NCI-H1694 (cell line): Measurements from ENCODE around the gene ADAP1.
"Not testable (repeated sequence)": the region's sequence is repeated elsewhere in the genome, so short reads cannot be mapped to it uniquely, and the experiment has no call there.

Source experiments
- DNase-seq: peaks from one replicate; lab custom pipeline; 2025; lab: John Stamatoyannopoulos, UW

ADAP1 gene

DNA sequence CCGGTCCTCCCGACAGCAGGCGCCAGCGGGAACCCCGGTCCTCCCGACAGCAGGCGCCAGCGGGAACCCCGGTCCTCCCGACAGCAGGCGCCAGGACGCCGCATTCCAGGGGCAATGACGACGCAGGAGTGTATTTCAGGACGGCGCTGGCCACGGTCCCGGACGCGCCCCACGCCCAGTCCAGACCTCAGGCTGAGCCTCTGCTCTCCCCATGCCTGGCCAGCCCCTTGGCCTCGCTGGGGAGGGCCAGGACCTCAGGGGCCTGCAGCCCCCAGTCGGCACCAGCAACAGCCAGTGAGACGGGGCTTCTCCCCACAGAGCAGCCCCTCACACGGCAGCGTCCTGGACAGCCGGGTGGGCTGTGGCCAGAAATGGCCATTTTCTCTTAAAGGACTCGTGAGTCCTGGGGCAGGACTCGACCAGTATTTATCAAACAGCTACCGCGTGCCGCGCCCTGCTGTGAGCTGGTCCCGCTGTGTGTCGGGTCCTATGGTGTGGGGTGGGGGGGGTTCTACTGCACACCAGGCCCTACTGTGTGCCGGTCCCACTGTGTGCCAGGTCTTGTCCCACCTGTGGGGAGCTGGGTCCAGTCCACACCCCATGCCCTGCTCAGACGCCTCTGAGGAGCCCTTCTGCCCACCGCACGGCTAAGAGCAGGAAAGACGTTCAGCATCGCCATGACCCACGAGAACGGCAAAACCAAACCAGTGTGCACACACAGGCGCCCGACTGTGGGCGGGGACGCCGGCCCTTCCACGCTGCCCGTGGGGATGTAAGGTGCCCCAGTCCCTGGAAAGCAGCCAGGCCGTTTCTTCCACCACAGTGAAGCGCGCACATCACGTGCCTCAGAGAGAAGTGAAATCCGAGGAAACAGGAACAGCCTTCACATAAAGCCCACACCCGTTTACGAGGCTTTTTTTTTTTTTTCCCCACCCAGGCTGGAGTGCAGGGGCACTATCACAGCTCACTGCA, 44.8 kb downstream of the ADAP1 start:
- DNase-seq, result no peak

DNA sequence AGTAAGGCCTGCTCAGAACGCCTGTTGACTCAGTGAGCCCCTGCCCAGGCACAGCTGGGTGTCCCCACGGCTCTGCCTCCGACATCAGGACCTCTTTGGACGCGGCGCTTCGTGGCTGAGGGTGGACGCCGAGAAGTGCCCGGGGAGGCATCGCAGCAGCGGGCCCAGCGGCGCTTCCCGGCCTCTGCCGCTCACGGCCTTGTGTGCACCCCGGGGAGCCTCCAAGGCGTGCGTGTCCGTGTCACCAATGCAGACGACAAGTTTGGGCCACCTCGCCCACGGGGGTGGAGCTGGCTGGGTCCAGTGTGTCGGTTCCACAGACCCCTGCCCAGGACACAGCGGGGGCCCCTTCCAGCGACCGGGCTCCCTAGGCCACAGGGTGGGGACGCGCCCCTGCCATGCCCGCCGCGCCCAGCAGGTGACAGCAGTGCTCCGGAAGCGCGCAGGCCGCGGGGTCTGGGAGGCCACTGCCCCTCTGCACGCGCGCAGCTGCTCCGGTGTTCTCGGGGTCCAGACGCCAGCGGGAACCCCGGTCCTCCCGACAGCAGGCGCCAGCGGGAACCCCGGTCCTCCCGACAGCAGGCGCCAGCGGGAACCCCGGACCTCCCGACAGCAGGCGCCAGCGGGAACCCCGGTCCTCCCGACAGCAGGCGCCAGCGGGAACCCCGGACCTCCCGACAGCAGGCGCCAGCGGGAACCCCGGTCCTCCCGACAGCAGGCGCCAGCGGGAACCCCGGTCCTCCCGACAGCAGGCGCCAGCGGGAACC, 45.7 kb downstream of the ADAP1 start:
- not testable (repeated sequence) for DNase-seq

DNA sequence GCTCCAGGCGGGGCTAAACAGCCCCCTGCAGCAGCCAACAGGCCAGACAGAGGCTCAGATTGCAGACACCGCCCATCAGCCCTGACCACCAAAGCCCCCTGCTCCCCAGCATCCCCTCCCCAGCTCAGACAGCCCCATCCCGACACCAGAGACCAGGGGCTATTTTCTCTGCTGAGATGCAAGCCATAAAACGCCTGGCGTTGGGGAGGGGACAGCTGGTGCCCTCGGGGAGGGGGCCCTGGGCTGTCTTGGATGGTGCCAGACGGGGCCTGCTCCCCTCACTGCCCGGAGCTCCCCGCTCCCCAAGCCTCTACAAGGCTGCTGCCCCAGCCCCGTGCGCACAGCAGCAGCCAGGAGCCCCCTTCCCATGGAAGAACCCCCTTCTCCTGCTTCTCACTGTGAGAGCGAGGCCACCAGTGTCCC, 46.3 kb downstream of the ADAP1 start:
- DNase-seq, result no peak

DNA sequence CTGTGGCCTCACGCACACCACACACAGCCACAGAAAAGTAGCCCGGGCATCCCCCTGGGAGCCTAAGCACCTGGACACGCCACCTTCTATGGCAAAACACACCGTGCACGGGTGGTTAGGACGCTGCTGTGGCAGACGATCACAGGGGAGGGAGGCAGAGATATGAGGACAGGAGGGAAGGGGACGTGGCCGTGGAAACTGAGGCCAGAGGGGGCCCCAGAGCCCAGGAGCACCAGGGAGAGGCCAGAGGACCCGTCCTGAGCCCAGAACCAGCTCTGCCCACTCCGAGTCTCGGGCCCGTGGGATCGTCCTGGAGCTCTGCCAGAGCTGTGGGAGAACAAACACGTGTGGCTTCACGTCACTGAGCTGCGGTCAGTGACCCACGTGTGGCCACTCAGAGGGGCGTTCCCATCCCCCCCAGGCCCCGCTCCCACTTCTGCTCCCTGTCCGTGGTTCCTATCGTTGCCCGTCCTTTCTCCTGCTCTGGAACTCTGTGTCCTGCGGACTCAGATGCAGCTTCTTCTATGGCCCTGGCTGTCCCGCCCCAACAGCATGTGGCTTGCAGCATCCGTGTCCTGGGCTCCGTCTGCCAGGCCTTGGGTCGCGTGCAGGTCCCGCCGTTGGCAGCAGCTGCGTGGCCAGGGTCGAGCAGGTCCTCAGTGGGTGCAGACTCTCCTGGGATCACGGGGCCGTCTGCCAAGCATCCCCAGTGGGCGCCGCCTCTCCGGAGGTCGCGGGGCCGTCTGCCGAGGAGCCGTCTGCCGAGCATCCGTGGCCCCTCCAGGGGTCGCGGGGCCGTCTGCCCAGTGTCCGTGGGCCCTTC, 47.1 kb downstream of the ADAP1 start:
- no peak for DNase-seq

DNA sequence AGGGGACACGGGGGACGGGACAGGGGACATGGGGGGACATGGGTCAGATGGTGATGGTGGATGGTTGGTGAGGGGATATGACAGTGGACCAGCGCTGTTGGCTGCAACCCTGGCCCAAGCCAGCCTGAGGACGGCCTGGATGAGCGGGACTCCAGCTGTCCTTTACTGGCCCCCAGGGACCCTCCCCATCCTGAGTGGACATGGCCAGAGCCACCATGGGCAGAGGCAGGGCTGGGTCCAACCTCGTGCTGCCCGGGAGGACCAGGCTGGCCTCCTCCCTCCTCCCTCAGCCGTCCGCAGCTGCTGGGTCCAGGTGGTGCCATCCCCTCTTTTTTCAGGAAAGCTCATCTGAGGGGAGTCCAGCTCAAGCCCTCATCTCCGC, 47.7 kb downstream of the ADAP1 start:
- no peak for DNase-seq

DNA sequence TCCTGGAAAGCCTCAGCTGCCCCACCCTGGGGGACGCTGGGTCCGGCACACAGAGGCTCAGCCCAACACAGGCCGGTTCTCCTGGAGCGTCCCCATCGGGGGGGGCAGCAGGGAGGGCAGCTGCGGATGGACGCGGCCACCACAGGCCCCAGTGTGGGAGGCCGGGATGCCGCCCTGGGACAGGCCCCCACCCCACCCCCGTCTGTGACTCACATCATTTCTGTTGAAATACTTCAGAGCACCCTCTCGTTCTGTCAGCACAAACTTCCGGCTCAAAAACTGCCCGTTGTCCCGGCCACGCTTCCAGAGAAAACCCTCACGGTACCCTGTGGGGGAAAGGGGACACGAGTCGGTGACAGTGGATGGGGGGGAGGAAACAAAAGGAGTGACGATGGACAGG, 49.6 kb downstream of the ADAP1 start:
- DNase-seq, result no peak

DNA sequence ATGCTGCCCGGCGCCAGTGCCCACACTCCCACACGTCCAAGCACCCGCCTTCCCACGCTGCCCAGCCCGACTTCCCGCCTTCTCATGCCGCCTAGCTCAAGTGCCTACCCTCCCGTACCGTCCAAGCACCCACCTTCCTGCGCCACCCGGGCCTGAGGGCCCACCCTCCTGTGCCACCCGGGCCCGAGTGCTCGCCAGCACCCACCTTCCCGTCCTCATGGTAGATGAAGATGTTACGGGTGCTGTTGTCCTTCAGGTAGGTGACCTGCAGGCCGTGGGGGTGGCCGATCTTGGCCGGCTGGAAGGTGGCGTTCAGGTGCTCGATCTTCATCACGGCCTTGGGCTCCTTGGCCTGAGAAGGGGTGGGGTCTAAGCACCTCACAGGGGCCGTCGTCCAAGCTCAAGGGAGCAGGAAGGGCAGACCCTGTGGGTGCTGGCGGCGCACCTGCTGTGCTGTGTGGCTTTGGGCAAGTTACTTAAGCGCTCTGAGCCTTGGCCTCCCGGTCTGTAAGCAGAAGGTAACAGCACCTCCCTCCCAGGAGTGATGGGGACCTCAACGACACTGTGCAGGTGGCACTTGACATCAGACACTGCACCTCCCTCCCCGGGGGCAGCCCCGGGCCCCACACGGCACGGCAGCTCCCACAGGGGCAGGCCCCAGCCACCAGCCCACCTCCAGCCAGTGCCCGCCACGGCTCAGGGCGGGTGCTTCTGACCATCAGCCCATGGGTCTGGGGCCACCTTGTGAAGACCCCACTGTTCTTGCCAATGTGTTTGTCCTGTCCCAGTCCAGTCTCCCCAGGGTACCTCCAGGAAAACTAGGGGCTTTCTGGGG, 50.3 kb downstream of the ADAP1 start:
- DNase-seq, result no peak

DNA sequence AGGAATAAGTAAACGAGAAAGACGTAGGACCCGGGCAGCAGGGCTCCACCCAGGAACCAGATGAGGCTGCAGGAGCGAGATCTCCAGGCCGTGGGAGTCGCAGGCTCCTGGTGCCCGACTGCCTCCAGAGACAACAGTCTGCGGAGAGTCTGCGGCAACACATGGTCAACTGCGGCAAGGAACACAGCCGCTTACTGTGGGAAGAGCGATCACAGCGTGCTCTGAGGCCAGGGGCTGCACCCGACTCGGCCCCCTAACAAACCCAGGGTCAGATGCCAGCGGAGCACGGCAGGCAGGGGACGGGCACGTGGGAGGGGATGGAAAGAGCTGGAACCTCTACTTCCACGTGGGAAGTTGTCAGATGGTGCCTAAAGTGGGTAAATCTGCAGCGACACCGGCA, 51.5 kb downstream of the ADAP1 start:
- DNase-seq, result no peak

DNA sequence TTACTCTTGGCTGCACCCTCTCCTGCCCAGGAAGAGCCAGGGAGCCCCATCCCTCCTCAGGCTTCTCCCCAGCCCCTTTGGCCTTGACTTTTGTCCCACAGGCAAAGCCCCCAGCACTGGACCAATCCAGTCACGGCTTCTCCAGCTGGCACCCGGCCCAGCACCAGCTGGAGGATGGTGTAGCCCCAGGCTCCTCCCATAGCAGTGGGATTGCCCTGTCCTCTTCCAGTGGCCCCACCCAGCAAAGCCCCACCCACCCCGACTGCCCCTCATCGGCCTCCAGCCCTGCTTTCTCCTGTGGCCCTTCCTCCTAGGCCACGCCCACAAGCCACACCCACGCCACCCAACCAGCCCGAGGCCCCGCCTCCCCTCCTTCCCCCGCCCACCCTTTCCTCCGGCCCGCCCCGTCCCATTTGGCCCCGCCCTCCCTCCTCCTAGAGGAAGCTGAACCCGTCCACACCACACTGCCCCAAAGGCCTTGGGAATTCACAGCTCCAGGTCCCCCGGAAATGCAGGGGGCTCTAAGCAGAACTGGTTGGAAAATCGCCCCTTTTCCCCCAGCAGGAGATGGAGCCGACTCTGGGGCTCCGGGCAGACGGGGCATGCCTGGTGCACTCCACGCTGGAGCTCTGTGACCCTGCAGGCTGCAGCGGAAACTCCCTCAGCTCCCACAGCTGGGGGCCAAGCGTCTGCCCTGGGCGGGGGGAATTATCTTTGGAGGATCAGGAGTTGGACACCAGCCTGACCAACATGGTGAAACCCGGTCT, 52.9 kb downstream of the ADAP1 start:
- no peak for DNase-seq

DNA sequence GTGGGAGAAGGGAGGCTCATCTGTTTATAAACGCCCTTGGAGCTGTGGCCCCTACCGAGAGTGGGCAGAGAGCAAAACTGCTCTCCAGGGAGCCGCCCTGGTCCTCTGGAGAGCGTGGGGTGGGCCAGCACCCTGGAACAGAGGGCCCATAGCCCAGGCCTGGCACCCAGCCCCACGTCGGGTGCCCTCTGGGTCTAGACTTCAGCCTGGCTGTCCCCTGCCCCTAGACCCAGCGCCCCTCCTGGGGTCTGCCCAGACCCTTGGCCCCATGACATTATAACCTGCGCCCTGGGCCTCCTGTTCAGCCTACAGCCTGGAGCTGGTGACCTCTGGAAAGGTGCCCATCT, 53.5 kb downstream of the ADAP1 start:
- DNase-seq, result no peak

DNA sequence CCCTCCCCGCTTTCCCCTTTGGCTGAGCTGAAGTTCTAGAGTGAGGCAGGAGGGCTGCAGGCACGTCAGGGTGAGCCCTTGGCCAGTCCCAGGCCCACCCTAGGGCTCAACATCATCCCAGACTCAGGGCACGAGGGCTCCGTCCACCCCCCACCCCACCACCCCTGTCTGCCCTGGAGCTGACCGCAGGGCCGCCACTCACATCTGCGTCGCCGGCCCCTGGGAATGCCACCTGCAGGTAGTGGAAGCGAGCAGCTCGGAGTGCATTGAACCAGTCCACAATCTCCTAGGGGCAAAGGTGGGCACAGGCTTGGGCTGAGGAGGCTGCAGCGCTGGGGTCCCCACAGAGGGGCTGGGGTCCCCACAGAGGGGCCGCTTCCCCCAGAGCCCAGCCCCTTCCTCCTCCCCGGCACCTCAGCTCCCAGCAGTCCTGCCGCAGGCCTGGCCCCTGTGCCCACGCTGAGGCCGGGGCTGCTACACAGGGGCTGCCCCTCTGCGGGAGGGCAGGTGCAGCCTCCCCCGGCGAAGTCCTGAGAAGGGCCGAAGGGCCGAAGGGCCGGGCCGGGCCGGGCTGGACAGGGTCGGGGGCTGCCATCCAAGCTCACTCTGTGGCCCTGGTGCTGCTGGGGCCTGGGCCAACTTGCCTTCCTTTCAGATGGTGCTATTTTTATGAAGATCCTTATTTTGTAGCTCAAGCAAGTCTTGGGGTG, 54.0 kb downstream of the ADAP1 start:
- DNase-seq, result no peak

DNA sequence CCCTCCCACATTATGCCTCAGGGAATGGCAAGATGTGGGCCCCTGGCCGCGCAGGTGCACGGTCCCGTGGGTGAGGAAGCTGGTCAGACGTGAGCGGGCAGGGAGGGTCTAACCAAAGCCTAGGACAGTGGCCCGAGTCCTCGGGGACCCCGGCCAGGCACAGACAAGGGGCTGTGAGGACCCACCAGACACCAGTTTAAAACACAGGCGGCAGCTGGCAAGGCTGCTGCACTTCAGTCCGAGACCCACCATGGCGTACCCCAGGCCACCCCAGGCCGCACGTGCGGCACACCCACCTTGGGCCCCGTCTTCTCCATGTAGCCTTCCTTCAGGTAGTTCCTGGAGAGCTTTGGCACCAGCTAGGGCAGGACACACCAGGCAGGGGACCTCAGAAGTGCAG, 54.7 kb downstream of the ADAP1 start:
- no peak for DNase-seq

DNA sequence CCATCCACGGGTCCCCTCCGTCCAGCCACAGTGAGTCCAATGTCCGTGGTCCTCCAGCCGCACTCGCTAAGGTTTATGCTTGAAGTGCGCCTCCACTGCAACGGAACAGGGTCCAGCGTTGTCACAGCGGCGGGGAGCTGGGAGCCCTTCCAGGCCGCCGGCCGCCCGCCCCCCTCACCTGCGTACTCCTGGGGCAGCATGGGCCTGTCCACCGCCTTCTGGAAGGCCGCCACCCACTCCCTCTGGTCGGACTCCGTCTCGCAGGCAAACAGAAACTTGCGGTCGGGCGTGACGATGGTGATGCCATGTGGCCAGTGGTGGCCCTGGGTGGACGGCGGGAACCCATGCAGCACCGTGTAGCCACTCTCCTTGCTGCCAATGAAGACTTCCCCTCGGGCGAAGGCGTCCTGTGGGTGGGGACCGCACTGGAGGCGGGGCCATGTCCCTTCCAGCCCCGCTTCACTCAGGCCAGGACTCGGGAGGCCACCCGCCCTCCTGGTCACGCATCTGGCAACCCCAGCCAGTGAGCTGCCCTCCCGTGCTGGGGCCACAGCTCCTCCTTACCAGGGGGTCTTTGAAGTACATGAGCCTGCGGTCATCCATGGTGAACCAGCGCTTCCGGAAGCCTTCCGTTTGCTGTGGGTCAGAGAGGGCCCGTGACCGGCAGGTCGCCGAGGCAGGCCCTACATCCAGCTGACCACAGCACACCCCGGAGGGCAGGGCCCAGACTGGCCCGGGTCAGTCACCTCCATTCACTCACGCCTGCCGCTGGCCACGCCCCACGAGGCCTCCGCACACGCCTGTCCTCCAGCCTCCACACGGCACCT, 55.4 kb downstream of the ADAP1 start:
- DNase-seq, result no peak

DNA sequence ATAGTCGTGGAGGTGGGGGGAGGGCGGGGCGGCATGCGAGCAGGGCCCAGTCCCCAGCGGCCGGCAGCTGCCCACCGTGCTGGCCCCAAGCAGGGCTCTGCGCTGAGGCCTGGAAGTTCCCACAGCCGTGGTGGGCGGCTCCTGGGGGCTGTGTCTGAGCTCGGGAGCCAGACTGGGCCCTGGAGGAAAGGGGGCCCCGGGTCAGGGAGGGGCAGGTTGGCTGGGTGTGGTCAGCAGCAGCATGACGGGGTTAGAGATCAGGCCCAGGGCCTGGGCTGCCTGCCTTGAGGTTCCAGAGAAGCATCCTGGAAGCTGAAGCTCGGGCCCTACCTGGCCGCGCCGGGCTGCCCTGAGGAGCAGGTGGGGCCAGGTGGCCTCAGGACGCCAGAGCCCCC, 56.0 kb downstream of the ADAP1 start:
- DNase-seq, result no peak

DNA sequence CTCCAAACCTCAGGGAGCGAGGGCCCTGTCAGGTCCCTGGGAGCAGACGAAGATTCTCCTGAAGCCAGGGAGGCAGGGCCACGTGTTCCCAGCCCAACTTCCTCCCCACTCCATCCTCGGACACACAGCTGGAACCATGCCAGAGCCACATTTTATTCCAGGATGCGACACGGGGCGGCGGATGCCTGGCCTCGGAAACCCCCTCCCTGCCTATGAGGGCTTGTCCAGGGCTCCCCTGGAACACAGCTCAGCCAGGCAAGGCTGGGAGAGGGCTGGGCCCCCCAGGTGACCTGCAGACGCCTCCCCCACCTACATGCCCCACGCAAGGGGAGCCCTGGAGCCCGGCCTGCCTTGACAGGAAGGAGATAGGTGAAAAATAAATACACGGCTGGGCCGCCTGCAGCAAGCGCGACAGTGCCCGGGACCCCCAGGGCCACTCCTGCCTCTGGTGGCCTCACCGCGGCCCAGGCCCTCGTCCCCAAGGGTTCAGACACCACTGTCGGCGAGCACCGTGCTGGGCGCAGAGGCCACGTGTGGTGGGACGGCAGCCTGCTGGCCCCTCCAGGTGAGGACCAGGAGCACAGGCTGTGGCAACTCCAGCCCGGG, 56.6 kb downstream of the ADAP1 start:
- no peak for DNase-seq

DNA sequence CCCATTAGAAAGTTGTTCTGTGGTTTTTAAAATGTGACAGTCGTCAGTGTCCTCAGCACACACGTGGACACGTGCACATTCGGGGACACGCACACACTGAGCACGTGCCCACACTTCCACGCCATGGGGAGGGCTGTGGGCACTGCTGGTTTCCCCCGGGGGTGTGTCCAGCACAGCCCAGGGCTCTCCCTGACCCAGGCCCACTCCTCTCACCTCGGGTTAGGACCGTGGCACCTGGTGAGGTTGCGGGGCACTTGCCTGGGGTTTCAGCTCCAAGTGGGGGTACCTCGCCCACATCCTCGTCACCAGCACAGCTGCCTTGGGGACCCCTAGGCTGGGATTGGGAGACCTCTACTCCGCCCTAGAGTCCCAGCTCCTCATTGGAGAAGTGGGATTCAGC, 57.4 kb downstream of the ADAP1 start:
- DNase-seq, result no peak

DNA sequence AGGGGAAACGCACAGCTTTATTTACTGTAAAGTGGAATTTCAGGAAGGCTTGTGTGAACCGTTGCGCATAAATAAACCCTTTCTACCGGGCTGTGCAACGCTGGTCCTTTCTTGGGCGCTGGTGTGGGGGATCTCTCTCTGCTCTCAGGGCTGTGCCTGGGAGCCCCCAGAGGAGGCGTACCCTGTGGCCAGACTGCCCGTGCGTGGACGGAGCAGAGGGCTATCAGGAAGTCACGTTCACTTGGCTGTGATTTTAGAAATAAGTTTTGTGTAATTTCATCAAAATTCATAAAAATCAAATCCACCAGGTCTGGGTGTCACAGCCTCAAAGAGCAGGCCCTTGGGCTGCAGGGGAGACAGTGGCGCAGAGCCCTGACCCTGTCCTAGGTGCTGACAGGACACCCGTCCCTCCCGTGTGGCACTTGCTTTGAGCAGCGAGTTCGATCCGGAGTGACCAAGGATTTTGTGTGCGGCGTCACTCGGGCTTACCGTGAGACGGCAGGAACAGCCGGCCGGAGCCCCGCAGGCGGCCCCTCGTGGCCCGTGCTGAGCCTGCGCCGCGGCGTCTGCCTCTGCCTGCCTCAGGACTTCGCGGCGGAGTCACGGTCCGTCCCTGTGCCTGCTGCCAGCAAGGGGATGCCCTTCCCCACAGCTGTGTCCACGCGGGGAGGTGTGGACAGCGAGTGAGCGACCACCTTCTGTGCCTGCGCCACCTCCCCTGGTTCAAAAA, 58.0 kb downstream of the ADAP1 start:
- DNase-seq, result no peak

DNA sequence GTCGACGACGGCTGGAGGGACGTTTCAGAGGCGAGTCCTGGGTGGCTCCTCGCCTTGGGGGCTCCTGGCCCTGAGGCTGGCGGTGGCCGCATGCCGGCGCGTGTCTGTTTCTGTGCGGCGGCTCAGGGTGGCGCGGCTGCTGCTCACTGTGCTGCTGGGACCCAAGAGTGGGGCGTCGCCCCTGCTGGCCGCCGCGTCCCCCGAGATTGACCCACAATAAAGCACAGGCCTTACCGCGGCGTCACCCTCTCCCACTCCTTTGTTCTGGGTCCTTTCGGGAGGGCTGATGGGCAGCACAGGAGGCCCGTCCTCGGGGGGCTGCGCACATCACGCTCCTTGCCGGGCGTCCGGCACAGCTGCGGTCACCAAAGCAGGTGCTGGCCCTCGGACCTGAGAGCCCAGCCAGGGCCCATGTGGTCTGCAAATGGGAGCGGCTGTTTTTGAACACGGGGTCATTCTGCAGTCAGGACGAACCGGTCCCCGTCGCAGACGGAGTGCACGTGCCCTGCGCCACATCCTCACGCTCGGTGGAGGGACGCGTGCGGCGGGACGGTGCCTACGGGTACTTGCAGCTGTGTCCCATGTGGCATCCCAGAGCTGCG, 58.9 kb downstream of the ADAP1 start:
- DNase-seq, result no peak
